DMS53 treated with DMSO at 0.1 percent for 48 hours (cell line): ENCODE results near the gene NAA10.

ENCODE experiments used
- DNase-seq: peaks from one replicate; lab custom pipeline; 2025; ENCODE audit not compliant: unreplicated experiment; lab: John Stamatoyannopoulos, UW

Gene NAA10

DNA sequence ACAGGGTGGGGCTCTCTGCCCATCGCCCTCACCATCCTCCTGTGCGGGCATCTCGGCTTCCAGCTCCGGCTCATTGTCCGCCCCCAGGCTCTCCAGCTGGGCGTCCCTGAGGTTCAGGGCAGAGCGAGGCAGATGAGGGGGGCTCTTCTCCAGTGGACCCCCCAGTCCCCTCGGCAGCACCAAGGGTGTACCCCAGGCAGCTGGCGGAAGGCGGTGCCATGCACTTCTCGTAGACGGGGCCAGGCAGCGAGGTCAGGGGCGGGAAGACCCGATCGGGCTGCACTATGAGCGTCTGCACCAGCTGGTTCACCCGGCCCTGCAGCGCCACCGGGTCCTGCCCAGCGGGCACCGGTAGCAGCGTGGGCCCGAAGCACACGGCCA is 24.9 kb downstream of the NAA10 start:
- DNase-seq: no peak

- no peak for DNase-seq
Measured at GRCh38 chrX:153909024-153909979, 25.5 kb downstream of the NAA10 start.

- no peak for DNase-seq
Measured at GRCh38 chrX:153908219-153908860, 26.5 kb downstream of the NAA10 start.

DNA sequence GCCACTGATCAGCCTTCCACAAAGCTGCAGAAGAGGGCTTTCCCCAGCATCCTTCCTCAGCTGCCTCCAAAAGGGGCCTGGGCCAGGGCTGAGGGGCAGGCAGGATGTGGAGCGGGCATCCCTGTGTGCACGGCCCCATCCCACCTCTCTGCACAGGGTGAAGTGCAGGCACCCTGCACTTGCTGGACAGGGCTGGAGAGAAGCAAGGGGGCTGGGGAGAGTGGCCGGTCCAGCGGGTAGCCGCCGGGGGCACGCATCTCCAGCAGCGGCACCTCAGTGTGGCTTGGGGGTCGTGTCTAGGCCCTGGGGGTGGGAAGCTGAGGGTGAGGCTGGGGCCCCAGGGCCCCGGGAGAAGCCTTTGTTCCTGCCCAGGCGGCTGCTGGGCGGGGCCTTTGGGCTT is 27.4 kb downstream of the NAA10 start:
- no peak for DNase-seq

DNA sequence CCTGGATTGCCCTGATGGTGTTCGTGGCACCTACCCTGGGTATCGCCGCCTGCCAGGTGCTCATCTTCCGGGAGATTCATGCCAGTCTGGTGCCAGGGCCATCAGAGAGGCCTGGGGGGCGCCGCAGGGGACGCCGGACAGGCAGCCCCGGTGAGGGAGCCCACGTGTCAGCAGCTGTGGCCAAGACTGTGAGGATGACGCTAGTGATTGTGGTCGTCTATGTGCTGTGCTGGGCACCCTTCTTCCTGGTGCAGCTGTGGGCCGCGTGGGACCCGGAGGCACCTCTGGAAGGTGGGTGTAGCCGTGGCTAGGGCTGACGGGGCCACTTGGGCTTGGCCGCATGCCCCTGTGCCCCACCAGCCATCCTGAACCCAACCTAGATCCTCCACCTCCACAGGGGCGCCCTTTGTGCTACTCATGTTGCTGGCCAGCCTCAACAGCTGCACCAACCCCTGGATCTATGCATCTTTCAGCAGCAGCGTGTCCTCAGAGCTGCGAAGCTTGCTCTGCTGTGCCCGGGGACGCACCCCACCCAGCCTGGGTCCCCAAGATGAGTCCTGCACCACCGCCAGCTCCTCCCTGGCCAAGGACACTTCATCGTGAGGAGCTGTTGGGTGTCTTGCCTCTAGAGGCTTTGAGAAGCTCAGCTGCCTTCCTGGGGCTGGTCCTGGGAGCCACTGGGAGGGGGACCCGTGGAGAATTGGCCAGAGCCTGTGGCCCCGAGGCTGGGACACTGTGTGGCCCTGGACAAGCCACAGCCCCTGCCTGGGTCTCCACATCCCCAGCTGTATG is 28.5 kb downstream of the NAA10 start:
- DNase-seq: no peak

DNA sequence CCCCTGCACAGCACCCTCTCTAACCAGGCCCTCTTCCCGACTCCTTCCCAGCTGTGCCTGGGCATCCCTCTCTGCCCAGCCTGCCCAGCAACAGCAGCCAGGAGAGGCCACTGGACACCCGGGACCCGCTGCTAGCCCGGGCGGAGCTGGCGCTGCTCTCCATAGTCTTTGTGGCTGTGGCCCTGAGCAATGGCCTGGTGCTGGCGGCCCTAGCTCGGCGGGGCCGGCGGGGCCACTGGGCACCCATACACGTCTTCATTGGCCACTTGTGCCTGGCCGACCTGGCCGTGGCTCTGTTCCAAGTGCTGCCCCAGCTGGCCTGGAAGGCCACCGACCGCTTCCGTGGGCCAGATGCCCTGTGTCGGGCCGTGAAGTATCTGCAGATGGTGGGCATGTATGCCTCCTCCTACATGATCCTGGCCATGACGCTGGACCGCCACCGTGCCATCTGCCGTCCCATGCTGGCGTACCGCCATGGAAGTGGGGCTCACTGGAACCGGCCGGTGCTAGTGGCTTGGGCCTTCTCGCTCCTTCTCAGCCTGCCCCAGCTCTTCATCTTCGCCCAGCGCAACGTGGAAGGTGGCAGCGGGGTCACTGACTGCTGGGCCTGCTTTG is 29.2 kb downstream of the NAA10 start:
- no peak for DNase-seq

- no peak for DNase-seq
Measured at GRCh38 chrX:153903991-153904957, 30.6 kb downstream of the NAA10 start, which contains the start of gene AVPR2. AVPR2 (plus strand) TSS chrX:153904673; CDS start chrX:153905146, 473 bp downstream.

- no peak for DNase-seq
Measured at GRCh38 chrX:153903238-153903980, 31.4 kb downstream of the NAA10 start.

DNA sequence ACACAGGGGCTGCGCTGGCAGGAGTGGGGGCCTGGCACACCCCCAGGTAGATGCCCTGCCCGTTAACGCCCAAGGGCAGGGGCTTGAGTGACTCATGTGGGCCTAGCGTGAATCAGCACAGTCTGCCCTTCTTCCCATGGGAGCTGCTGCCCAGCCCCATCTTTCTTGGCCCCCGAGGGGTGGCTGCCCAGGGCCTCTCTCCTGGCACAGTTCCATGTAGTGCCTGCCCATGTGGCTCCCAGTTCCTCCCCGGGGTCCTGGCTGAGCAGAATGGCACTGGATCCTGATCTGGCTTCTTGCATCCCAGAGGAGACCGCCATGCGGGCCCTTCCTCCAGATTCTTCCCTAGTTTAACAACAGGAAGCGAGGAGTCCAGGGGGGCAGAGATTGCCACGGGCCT is 32.5 kb downstream of the NAA10 start:
- no peak for DNase-seq

GRCh38 chrX:153901753-153902140 is 33.1 kb downstream of the NAA10 start:
- no peak for DNase-seq

- no peak for DNase-seq
Measured at GRCh38 chrX:153900831-153901752, 33.7 kb downstream of the NAA10 start.

GRCh38 chrX:153897899-153898298 is 36.9 kb downstream of the NAA10 start:
- no peak for DNase-seq

DNA sequence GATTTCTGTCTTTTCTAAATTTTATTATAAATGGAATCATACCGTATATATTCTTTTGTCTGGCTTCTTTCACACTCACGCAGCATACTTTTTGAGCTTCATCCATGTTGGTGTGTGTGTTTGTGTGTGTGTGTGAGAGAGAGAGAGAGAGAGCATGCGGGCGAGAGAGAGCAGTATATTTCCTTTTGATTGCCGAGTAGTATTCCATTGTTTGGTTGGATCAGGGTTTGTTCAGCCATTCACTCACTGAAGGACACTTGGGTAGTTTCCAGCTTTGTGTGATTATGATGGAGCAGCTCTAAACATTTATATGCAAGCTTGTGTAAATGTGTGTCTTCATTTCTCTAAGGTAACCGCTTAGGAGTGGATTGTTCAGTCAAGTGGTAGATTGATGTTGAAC is 45.7 kb downstream of the NAA10 start:
- no peak for DNase-seq

- DNase-seq: no peak
Measured at GRCh38 chrX:153888344-153888743, 46.5 kb downstream of the NAA10 start.

GRCh38 chrX:153887385-153887784 is 47.5 kb downstream of the NAA10 start:
- DNase-seq: no peak

- DNase-seq: no peak
Measured at GRCh38 chrX:153886915-153887314, 47.9 kb downstream of the NAA10 start.

- DNase-seq: no peak
Measured at GRCh38 chrX:153885968-153886903, 48.6 kb downstream of the NAA10 start, which contains the start of gene L1CAM. L1CAM (minus strand) TSS chrX:153886173; CDS start chrX:153875836, 10,337 bp downstream.
